Measurements from ENCODE around the gene TTC4. TPM values are rescaled to one million over a fixed set of nuclear protein-coding genes. Genes with fewer than 3 reads are reported as not detected.

The TTC4 gene
- polyA plus RNA-seq, 1 donor from 2014 or later = 22.5 TPM

GRCh38 chr1:54685335-54685905 lies 30.2 kb upstream of the TTC4 start:
- H4K20me1 ChIP-seq (ENCODE audit: insufficient read depth) = no peaks in the 10 kb centered on the region
- TF ChIP-seq EZH2 (IDR thresholded peaks at IDR 0.05; ENCODE audit: borderline replicate concordance, insufficient read depth, low read length, poor library complexity, severe bottlenecking) (no peak), MXI1 (conservative IDR thresholded peaks at IDR 0.05; ENCODE audit: poor library complexity, severe bottlenecking) (no peak), RAD21 (conservative IDR thresholded peaks at IDR 0.05) (no peak), TAF1 (IDR thresholded peaks at IDR 0.05; ENCODE audit: low read depth) (no peak), REST (IDR thresholded peaks at IDR 0.05; ENCODE audit: borderline replicate concordance) (no peak), POLR2AphosphoS5 (IDR thresholded peaks at IDR 0.05) (no peak), SMC3 (conservative IDR thresholded peaks at IDR 0.05; ENCODE audit: poor library complexity) (no peak), CTCF (IDR thresholded peaks at IDR 0.05; ENCODE audit: poor library complexity, severe bottlenecking) (no peak), EP300 (conservative IDR thresholded peaks at IDR 0.05; ENCODE audit: poor library complexity, severe bottlenecking) (no peak)
- no peak overlapping the region for H3K4me3 ChIP-seq (ENCODE audit: low read length)
- H3K4me2 ChIP-seq (ENCODE audit: low read length) = no peak overlapping the region
- H3K27ac ChIP-seq (ENCODE audit: low read length) = no peak overlapping the region
- no peaks in the 10 kb centered on the region for H3F3A ChIP-seq (ENCODE audit: insufficient read depth, low read length, poor library complexity, severe bottlenecking)
- no peaks in the 10 kb centered on the region for H3K9me3 ChIP-seq (ENCODE audit: low read length)
- H3K27me3 ChIP-seq (ENCODE audit: insufficient read depth, low read depth, low read length) = no peaks in the 10 kb centered on the region
- H3K9me2 ChIP-seq (ENCODE audit: insufficient read depth, low read length) = no peaks in the 10 kb centered on the region
- H3K9ac ChIP-seq (ENCODE audit: low read length) = no peak overlapping the region
- H3K79me2 ChIP-seq (replicated peaks; ENCODE audit: insufficient read depth, low read length) = no peaks in the 10 kb centered on the region
- no peak overlapping the region for H2AFZ ChIP-seq (ENCODE audit: low read depth, low read length)
- H3K36me3 ChIP-seq (ENCODE audit: insufficient read depth, low read length) = no peaks in the 10 kb centered on the region

GRCh38 chr1:54686155-54686554 lies 29.5 kb upstream of the TTC4 start:
- no peaks in the 10 kb centered on the region for H3K36me3 ChIP-seq (ENCODE audit: insufficient read depth, low read length)
- no peaks in the 10 kb centered on the region for H3K27me3 ChIP-seq (ENCODE audit: insufficient read depth, low read depth, low read length)
- no peak overlapping the region for H3K9ac ChIP-seq (ENCODE audit: low read length)
- no peak overlapping the region for H3K4me2 ChIP-seq (ENCODE audit: low read length)
- H3K9me2 ChIP-seq (ENCODE audit: insufficient read depth, low read length) = no peaks in the 10 kb centered on the region
- H3K9me3 ChIP-seq (ENCODE audit: low read length) = no peaks in the 10 kb centered on the region
- H4K20me1 ChIP-seq (ENCODE audit: insufficient read depth) = no peaks in the 10 kb centered on the region
- no peak overlapping the region for H3K27ac ChIP-seq (ENCODE audit: low read length)
- no peaks in the 10 kb centered on the region for H3F3A ChIP-seq (ENCODE audit: insufficient read depth, low read length, poor library complexity, severe bottlenecking)
- TF ChIP-seq POLR2AphosphoS5 (IDR thresholded peaks at IDR 0.05) (no peak), TAF1 (IDR thresholded peaks at IDR 0.05; ENCODE audit: low read depth) (no peak), SMC3 (conservative IDR thresholded peaks at IDR 0.05; ENCODE audit: poor library complexity) (no peak), REST (IDR thresholded peaks at IDR 0.05; ENCODE audit: borderline replicate concordance) (no peak), CTCF (IDR thresholded peaks at IDR 0.05; ENCODE audit: poor library complexity, severe bottlenecking) (no peak), EP300 (conservative IDR thresholded peaks at IDR 0.05; ENCODE audit: poor library complexity, severe bottlenecking) (no peak), RAD21 (conservative IDR thresholded peaks at IDR 0.05) (no peak), EZH2 (IDR thresholded peaks at IDR 0.05; ENCODE audit: borderline replicate concordance, insufficient read depth, low read length, poor library complexity, severe bottlenecking) (no peak), MXI1 (conservative IDR thresholded peaks at IDR 0.05; ENCODE audit: poor library complexity, severe bottlenecking) (no peak)
- no peak overlapping the region for H2AFZ ChIP-seq (ENCODE audit: low read depth, low read length)
- H3K79me2 ChIP-seq (replicated peaks; ENCODE audit: insufficient read depth, low read length) = no peaks in the 10 kb centered on the region
- H3K4me3 ChIP-seq (ENCODE audit: low read length) = no peak overlapping the region
